ENCODE results near the gene E2F4. TPM values are rescaled to one million over a fixed set of nuclear protein-coding genes. Genes with fewer than 3 reads are reported as not detected.

Gene E2F4
- total and polyA plus RNA-seq, 2 experiments from 2014 or later: 67.0 to 135 TPM

- Mint-ChIP-seq H3K27me3 (ENCODE audit: insufficient read depth, low read depth, poor library complexity) (peaks cover 98% of the 10 kb centered on the region), H3K4me1 (peaks cover 34% of the 10 kb centered on the region), H3K36me3 (ENCODE audit: low read depth) (no peaks in the 10 kb centered on the region), H3K9me3 (peaks cover 4% of the 10 kb centered on the region; the same call in 2 of the 3 replicates), H3K27ac (no peak overlapping the region), H3K4me3 (peak overlapping the region; percentile 57)
- ATAC-seq: 0 out of 3 replicates have a peak, but pooled peaks have one; percentile 0
- Histone ChIP-seq H3K79me2 (replicated peaks; ENCODE audit: insufficient read depth) (no peaks in the 10 kb centered on the region), H4K20me1 (replicated peaks; ENCODE audit: insufficient read depth) (no peaks in the 10 kb centered on the region; the same call in 1 of the 2 replicates), H3K4me3 (peak overlapping the region; percentile 49), H3K9me2 (ENCODE audit: insufficient read depth) (no peaks in the 10 kb centered on the region), H3K27ac (ENCODE audit: low read depth) (no peak overlapping the region), H2AFZ (no peak overlapping the region), H3K4me2 (peak overlapping the region; percentile 78), H3K4me1 (ENCODE audit: insufficient read depth) (peaks cover 24% of the 10 kb centered on the region; the same call in 1 of the 2 replicates), H3F3A (replicated peaks; ENCODE audit: low read depth) (peaks cover 10% of the 10 kb centered on the region), H3K36me3 (ENCODE audit: insufficient read depth) (no peaks in the 10 kb centered on the region), H3K27me3 (ENCODE audit: insufficient read depth) (peaks cover 100% of the 10 kb centered on the region)
- peak; percentile 59 for DNase-seq (ENCODE audit: low spot score)
- no peak for TF ChIP-seq REST (IDR thresholded peaks at IDR 0.05; ENCODE audit: unreplicated experiment)
- no peak for TF ChIP-seq ZNF331 (CRISPR knock-in tag; IDR thresholded peaks at IDR 0.05; ENCODE audit: low read depth)
- peak; percentile 99 for TF ChIP-seq EZH2 (IDR thresholded peaks at IDR 0.05; ENCODE audit: low read depth, unreplicated experiment)
- TF ChIP-seq EZH2phosphoT487 (IDR thresholded peaks at IDR 0.05; ENCODE audit: unreplicated experiment): peak; percentile 76
Observed at GRCh38 chr16:67163999-67164558, 27.9 kb upstream of the E2F4 start.

GRCh38 chr16:67164599-67165061 lies 27.3 kb upstream of the E2F4 start, which contains the start of gene HSF4:
Gene HSF4 (plus strand): TSS chr16:67164745. CDS start chr16:67164812, 67 bp downstream.
- no peaks in the 10 kb centered on the region for H3K36me3 Mint-ChIP-seq (ENCODE audit: low read depth)
- no peaks in the 10 kb centered on the region for H3K79me2 ChIP-seq (replicated peaks; ENCODE audit: insufficient read depth)
- DNase-seq (ENCODE audit: low spot score) (no peak), ATAC-seq (peak; percentile 4)
- peak within 1 kb of the TSS; percentile 69 for H2AFZ ChIP-seq
- peaks cover 10% of the 10 kb centered on the region for H3F3A ChIP-seq (replicated peaks; ENCODE audit: low read depth)
- H3K4me2 ChIP-seq: peak within 1 kb of the TSS; percentile 79
- H3K27me3 ChIP-seq (ENCODE audit: insufficient read depth): peaks cover 100% of the 10 kb centered on the region
- peaks cover 22% of the 10 kb centered on the region; the same call in 1 of the 2 replicates for H3K4me1 ChIP-seq (ENCODE audit: insufficient read depth)
- H3K4me3 Mint-ChIP-seq: peak within 1 kb of the TSS; percentile 60
- peak within 1 kb of the TSS; percentile 59 for H3K4me3 ChIP-seq
- H4K20me1 ChIP-seq (replicated peaks; ENCODE audit: insufficient read depth): no peaks in the 10 kb centered on the region; the same call in 1 of the 2 replicates
- no peaks in the 10 kb centered on the region for H3K9me2 ChIP-seq (ENCODE audit: insufficient read depth)
- peaks cover 4% of the 10 kb centered on the region; the same call in 2 of the 3 replicates for H3K9me3 Mint-ChIP-seq
- H3K27ac ChIP-seq (ENCODE audit: low read depth): no peak within 1 kb of the TSS
- H3K27ac Mint-ChIP-seq: no peak within 1 kb of the TSS
- H3K27me3 Mint-ChIP-seq (ENCODE audit: insufficient read depth, low read depth, poor library complexity): peaks cover 98% of the 10 kb centered on the region
- H3K36me3 ChIP-seq (ENCODE audit: insufficient read depth): no peaks in the 10 kb centered on the region
- peaks cover 35% of the 10 kb centered on the region for H3K4me1 Mint-ChIP-seq
- TF ChIP-seq POLR2AphosphoS5 (IDR thresholded peaks at IDR 0.05; ENCODE audit: low read depth) (no peak), CTCF (conservative IDR thresholded peaks at IDR 0.05; ENCODE audit: low read depth in 2 of 2) (no peak), REST (IDR thresholded peaks at IDR 0.05; ENCODE audit: unreplicated experiment) (no peak), ETS1 (IDR thresholded peaks at IDR 0.05) (no peak), ZNF331 (CRISPR knock-in tag; IDR thresholded peaks at IDR 0.05; ENCODE audit: low read depth) (no peak), NANOG (IDR thresholded peaks at IDR 0.05; ENCODE audit: borderline replicate concordance) (no peak), ZNF114 (CRISPR knock-in tag; IDR thresholded peaks at IDR 0.05) (no peak), EZH2 (IDR thresholded peaks at IDR 0.05; ENCODE audit: low read depth, unreplicated experiment) (no peak), JUNB (IDR thresholded peaks at IDR 0.05; ENCODE audit: unreplicated experiment) (no peak), STAT1 (IDR thresholded peaks at IDR 0.05; ENCODE audit: unreplicated experiment) (no peak), CREB1 (CRISPR knock-in tag; IDR thresholded peaks at IDR 0.05; ENCODE audit: low read depth) (no peak)
